Glutamatergic neuron (in vitro differentiated cells): ENCODE results near the gene SHOC1. TPM values are rescaled to one million over a fixed set of nuclear protein-coding genes. Genes with fewer than 3 reads are reported as not detected.

ENCODE experiments used
- DNase-seq: peaks from one replicate; pipeline ENCODE4 v3.0.0; 2022
- H3K27ac Mint-ChIP-seq: one replicate; pipeline ENCODE4 v1.8.0; 2020; ENCODE audit warnings: mild to moderate bottlenecking, mixed read lengths, inconsistent platforms; ENCODE audit not compliant: unreplicated experiment
- H3K27me3 Mint-ChIP-seq: one replicate; pipeline ENCODE4 v1.8.0; 2020; ENCODE audit warnings: mild to moderate bottlenecking, moderate library complexity, mixed read lengths, inconsistent platforms; ENCODE audit not compliant: unreplicated experiment
- H3K36me3 Mint-ChIP-seq: one replicate; pipeline ENCODE4 v1.8.0; 2020; ENCODE audit warnings: mild to moderate bottlenecking, mixed read lengths, inconsistent platforms; ENCODE audit not compliant: unreplicated experiment
- H3K4me1 Mint-ChIP-seq: one replicate; pipeline ENCODE4 v1.8.0; 2020; ENCODE audit warnings: mild to moderate bottlenecking, low read depth, mixed read lengths, inconsistent platforms; ENCODE audit not compliant: unreplicated experiment
- H3K4me3 Mint-ChIP-seq: one replicate; pipeline ENCODE4 v1.8.0; 2020; ENCODE audit warnings: mild to moderate bottlenecking, mixed read lengths, inconsistent platforms; ENCODE audit not compliant: unreplicated experiment
- H3K9me3 Mint-ChIP-seq: one replicate; pipeline ENCODE4 v1.8.0; 2020; ENCODE audit warnings: mild to moderate bottlenecking, moderate library complexity, mixed read lengths, inconsistent platforms; ENCODE audit not compliant: unreplicated experiment
- CTCF ChIP-seq: fragments of 200-600 bp; sonication (generic); IDR thresholded peaks from one replicate; pipeline ENCODE4 v1.5.0; 2021; ENCODE audit not compliant: partially characterized antibody, unreplicated experiment
- long read RNA-seq: library from polyadenylated mRNA; unstranded; transcript quantifications from one replicate; pipeline ENCODE4 v2.0.0, GENCODE V29; 2020; ENCODE audit not compliant: unreplicated experiment
- total RNA-seq: library from RNA; stranded (reverse); fragmentation: NEBNext Ultra II Directional; extraction: Animal tissue kit (Norgen Biotek cat#: 25700); gene quantifications from one replicate; pipeline ENCODE4 v1.2.1, GENCODE V29; 2021; ENCODE audit not compliant: unreplicated experiment

The SHOC1 gene
- total RNA-seq = not detected
- long read RNA-seq = 0 reads

GRCh38 chr9:111794835-111795556 lies at the start of gene SHOC1:
Gene SHOC1 (minus strand): TSS chr9:111794937. CDS start chr9:111791418, 3,519 bp downstream.
- no peak within 1 kb of the TSS for H3K4me3 Mint-ChIP-seq
- no peaks in the 10 kb centered on the region for H3K9me3 Mint-ChIP-seq
- H3K36me3 Mint-ChIP-seq = peaks cover 3% of the 10 kb centered on the region
- no peaks in the 10 kb centered on the region for H3K27me3 Mint-ChIP-seq
- DNase-seq = no peak
- no peak within 1 kb of the TSS for H3K27ac Mint-ChIP-seq
- H3K4me1 Mint-ChIP-seq = no peaks in the 10 kb centered on the region
- TF ChIP-seq CTCF = no peak

GRCh38 chr9:111843971-111844370 lies 49.2 kb upstream of the SHOC1 start:
- no peak for TF ChIP-seq CTCF
- Mint-ChIP-seq H3K4me1 (no peaks in the 10 kb centered on the region), H3K4me3 (no peak overlapping the region), H3K27ac (no peak overlapping the region), H3K36me3 (no peaks in the 10 kb centered on the region), H3K27me3 (no peaks in the 10 kb centered on the region), H3K9me3 (no peaks in the 10 kb centered on the region)
- no peak for DNase-seq

- no peak for TF ChIP-seq CTCF
- no peak overlapping the region for H3K27ac Mint-ChIP-seq
- no peaks in the 10 kb centered on the region for H3K4me1 Mint-ChIP-seq
- DNase-seq = no peak
- no peaks in the 10 kb centered on the region for H3K9me3 Mint-ChIP-seq
- no peaks in the 10 kb centered on the region for H3K27me3 Mint-ChIP-seq
- no peaks in the 10 kb centered on the region for H3K36me3 Mint-ChIP-seq
- H3K4me3 Mint-ChIP-seq = no peak overlapping the region
These were observed 47.6 kb upstream of the SHOC1 start for GRCh38 chr9:111842313-111842712.

- no peaks in the 10 kb centered on the region for H3K9me3 Mint-ChIP-seq
- no peak overlapping the region for H3K4me3 Mint-ChIP-seq
- DNase-seq = no peak
- no peaks in the 10 kb centered on the region for H3K27me3 Mint-ChIP-seq
- no peaks in the 10 kb centered on the region for H3K36me3 Mint-ChIP-seq
- no peak for TF ChIP-seq CTCF
- H3K4me1 Mint-ChIP-seq = no peaks in the 10 kb centered on the region
- no peak overlapping the region for H3K27ac Mint-ChIP-seq
These were observed 45.7 kb upstream of the SHOC1 start for GRCh38 chr9:111840442-111840841.

- no peaks in the 10 kb centered on the region for H3K9me3 Mint-ChIP-seq
- H3K4me3 Mint-ChIP-seq = no peak overlapping the region
- no peak overlapping the region for H3K27ac Mint-ChIP-seq
- TF ChIP-seq CTCF = no peak
- peaks cover 2% of the 10 kb centered on the region for H3K27me3 Mint-ChIP-seq
- H3K4me1 Mint-ChIP-seq = no peaks in the 10 kb centered on the region
- no peaks in the 10 kb centered on the region for H3K36me3 Mint-ChIP-seq
- DNase-seq = no peak
These were observed 45.2 kb upstream of the SHOC1 start for GRCh38 chr9:111839987-111840386.
